BLaER1 (cell line): ENCODE data around the gene MYCBPAP.

Source experiments
- H3K27ac ChIP-seq: shearing (Covaris generic); formaldehyde crosslinking; 2 replicates; pipeline ENCODE4 v1.8.1; 2022
- H3K27me3 ChIP-seq: shearing (Covaris generic); formaldehyde crosslinking; 2 replicates; pipeline ENCODE4 v1.8.1; 2022
- H3K36me3 ChIP-seq: shearing (Covaris generic); formaldehyde crosslinking; 2 replicates; pipeline ENCODE4 v1.8.1; 2022
- H3K4me1 ChIP-seq: shearing (Covaris generic); formaldehyde crosslinking; 2 replicates; pipeline ENCODE4 v1.8.1; 2022
- H3K4me2 ChIP-seq: shearing (Covaris generic); formaldehyde crosslinking; 2 replicates; pipeline ENCODE4 v1.8.1; 2022
- H3K4me3 ChIP-seq: shearing (Covaris generic); formaldehyde crosslinking; 2 replicates; pipeline ENCODE4 v1.8.1; 2022
- H3K9ac ChIP-seq: shearing (Covaris generic); formaldehyde crosslinking; 2 replicates; pipeline ENCODE4 v1.8.1; 2022
- H3K9me3 ChIP-seq: shearing (Covaris generic); formaldehyde crosslinking; 2 replicates; pipeline ENCODE4 v1.8.1; 2022
- H4K20me1 ChIP-seq: shearing (Covaris generic); formaldehyde crosslinking; 2 replicates; pipeline ENCODE4 v1.8.1; 2022
- Cebpa-rat ChIP-seq: shearing (Covaris generic); IDR thresholded peaks from 2 replicates; pipeline ENCODE4 v1.8.1; 2022

The MYCBPAP gene

GRCh38 chr17:50465171-50465570 is 43.1 kb upstream of the MYCBPAP start:
- no peak overlapping the region for H3K27ac ChIP-seq
- no peaks in the 10 kb centered on the region for H4K20me1 ChIP-seq
- H3K4me3 ChIP-seq = no peak overlapping the region
- H3K9ac ChIP-seq = no peak overlapping the region
- H3K4me2 ChIP-seq = no peak overlapping the region
- peaks cover 1% of the 10 kb centered on the region; the same call in 1 of the 2 replicates for H3K4me1 ChIP-seq
- H3K27me3 ChIP-seq = peaks cover 27% of the 10 kb centered on the region
- peaks cover 5% of the 10 kb centered on the region; the same call in 1 of the 2 replicates for H3K36me3 ChIP-seq
- no peak for TF ChIP-seq Cebpa-rat
- H3K9me3 ChIP-seq = no peaks in the 10 kb centered on the region

DNA sequence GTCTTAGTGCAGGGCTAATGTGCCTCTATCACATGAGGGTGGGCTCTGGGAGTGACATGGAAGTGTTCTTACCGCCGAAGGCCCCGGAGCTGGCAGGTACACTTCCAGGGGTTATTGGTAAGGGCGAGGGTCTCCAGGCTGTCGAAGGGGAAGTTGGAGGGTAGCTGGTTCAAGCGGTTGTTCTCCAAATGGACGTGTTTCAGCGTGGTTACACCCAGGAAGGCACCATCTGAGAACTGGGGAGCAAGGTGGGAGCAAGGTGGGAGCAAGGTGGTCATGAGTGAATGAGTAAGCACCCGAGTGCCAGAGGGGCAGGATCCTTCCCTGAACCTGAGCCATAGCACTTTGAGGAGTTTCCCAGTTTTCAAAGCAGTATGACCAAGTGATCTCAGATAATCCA is 42.6 kb upstream of the MYCBPAP start:
- Histone ChIP-seq H3K9me3 (no peaks in the 10 kb centered on the region), H3K27me3 (peaks cover 29% of the 10 kb centered on the region), H3K4me3 (no peak overlapping the region), H3K36me3 (peaks cover 5% of the 10 kb centered on the region; the same call in 1 of the 2 replicates), H3K9ac (no peak overlapping the region), H3K27ac (no peak overlapping the region), H3K4me2 (no peak overlapping the region), H4K20me1 (no peaks in the 10 kb centered on the region), H3K4me1 (peaks cover under 1% of the 10 kb centered on the region; the same call in 1 of the 2 replicates)
- no peak for TF ChIP-seq Cebpa-rat

DNA sequence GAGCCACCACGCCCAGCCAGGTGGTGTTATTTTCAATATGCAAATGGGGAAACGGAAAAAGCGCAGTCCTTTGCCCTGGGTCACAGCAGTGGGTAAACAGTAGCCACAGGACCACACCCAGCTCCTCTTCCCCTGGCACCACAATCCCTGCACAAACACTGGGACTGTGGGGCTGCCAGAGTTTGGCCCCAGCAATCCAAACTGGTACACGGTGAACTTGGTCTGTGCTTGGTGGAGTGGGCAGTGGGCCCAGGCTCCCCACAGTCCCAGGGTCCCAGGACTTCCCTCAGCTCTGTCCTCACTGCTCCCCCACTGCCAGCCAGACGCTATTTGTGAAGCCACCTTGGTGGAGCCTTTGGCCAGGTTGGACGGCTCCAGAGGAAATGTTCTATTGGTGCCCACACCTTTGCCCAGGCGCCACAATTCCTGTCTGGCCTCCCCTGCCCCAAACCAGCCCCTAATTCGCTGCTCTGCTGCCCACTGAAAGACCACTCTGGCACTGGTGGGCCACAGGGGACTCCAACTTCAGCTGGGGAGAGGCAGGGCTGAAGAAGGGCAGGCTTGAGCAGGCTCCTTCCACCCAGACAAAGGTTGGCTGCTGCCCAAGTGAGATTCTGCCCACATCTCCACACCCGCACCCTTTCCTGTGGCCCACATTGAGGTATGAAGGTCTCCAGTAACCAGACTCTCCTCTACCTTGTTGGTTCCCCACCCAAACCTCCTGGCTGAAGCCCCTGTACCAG is 41.7 kb upstream of the MYCBPAP start:
- H3K4me1 ChIP-seq = peaks cover 10% of the 10 kb centered on the region
- no peak for TF ChIP-seq Cebpa-rat
- H3K27me3 ChIP-seq = peaks cover 29% of the 10 kb centered on the region
- H3K4me2 ChIP-seq = no peak overlapping the region
- no peak overlapping the region for H3K4me3 ChIP-seq
- H4K20me1 ChIP-seq = no peaks in the 10 kb centered on the region
- H3K9me3 ChIP-seq = no peaks in the 10 kb centered on the region
- peaks cover 5% of the 10 kb centered on the region; the same call in 1 of the 2 replicates for H3K36me3 ChIP-seq
- no peak overlapping the region for H3K9ac ChIP-seq
- H3K27ac ChIP-seq = no peak overlapping the region

- H3K27me3 ChIP-seq = peaks cover 29% of the 10 kb centered on the region
- no peak overlapping the region for H3K4me2 ChIP-seq
- H3K36me3 ChIP-seq = 0 out of 2 replicates have a peak, but pooled peaks cover 5% of the 10 kb centered on the region
- H3K9me3 ChIP-seq = no peaks in the 10 kb centered on the region
- H3K4me1 ChIP-seq = peaks cover 15% of the 10 kb centered on the region
- H3K4me3 ChIP-seq = no peak overlapping the region
- H4K20me1 ChIP-seq = no peaks in the 10 kb centered on the region
- H3K9ac ChIP-seq = no peak overlapping the region
- TF ChIP-seq Cebpa-rat = no peak
- H3K27ac ChIP-seq = no peak overlapping the region
These were observed 41.0 kb upstream of the MYCBPAP start for GRCh38 chr17:50467114-50467854.

DNA sequence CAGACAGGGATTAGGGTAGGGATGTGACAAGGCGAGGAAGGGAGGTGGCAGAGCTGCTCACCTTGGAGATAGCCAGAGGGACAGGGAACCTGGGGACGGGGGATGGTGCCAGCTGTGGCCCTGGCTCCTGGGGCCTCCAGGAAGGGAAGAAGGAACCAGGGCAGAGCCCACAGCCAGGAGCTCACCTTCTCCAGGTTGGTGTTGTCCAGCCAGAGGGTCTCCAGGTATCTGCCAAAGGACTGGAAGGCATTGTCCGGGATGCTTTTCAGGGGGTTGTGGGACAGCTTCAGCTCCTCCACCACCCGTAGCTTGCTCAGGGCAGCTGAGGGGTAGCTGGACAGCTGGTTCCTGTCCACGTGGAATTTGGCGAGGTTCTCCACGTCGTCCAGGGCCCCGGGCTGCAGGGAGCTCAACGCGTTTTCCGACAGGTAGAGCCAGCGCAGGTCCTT is 40.4 kb upstream of the MYCBPAP start:
- Histone ChIP-seq H3K4me3 (no peak overlapping the region), H3K36me3 (no peaks in the 10 kb centered on the region), H3K4me2 (no peak overlapping the region), H3K4me1 (peaks cover 15% of the 10 kb centered on the region), H3K9me3 (no peaks in the 10 kb centered on the region), H3K9ac (no peak overlapping the region), H3K27me3 (peaks cover 29% of the 10 kb centered on the region), H3K27ac (no peak overlapping the region), H4K20me1 (no peaks in the 10 kb centered on the region)
- TF ChIP-seq Cebpa-rat = no peak

GRCh38 chr17:50468304-50469207 is 39.7 kb upstream of the MYCBPAP start, which contains the start of gene CHAD:
TSS of gene CHAD (minus strand) at chr17:50468880. CDS start at chr17:50468813, 67 bp downstream.
- Histone ChIP-seq H3K36me3 (no peaks in the 10 kb centered on the region; the same call in 1 of the 2 replicates), H3K4me1 (peaks cover 15% of the 10 kb centered on the region), H3K27me3 (peaks cover 29% of the 10 kb centered on the region), H3K4me2 (no peak within 1 kb of the TSS), H3K27ac (no peak within 1 kb of the TSS), H4K20me1 (no peaks in the 10 kb centered on the region), H3K4me3 (no peak within 1 kb of the TSS), H3K9ac (no peak within 1 kb of the TSS), H3K9me3 (no peaks in the 10 kb centered on the region)
- TF ChIP-seq Cebpa-rat = no peak

GRCh38 chr17:50469208-50469605 is 39.0 kb upstream of the MYCBPAP start:
- TF ChIP-seq Cebpa-rat = no peak
- Histone ChIP-seq H3K4me3 (no peak overlapping the region), H3K27ac (no peak overlapping the region), H3K27me3 (peaks cover 29% of the 10 kb centered on the region), H3K36me3 (peaks cover 4% of the 10 kb centered on the region; the same call in 1 of the 2 replicates), H4K20me1 (no peaks in the 10 kb centered on the region), H3K4me2 (no peak overlapping the region), H3K9ac (no peak overlapping the region), H3K9me3 (no peaks in the 10 kb centered on the region), H3K4me1 (peaks cover 15% of the 10 kb centered on the region)

DNA sequence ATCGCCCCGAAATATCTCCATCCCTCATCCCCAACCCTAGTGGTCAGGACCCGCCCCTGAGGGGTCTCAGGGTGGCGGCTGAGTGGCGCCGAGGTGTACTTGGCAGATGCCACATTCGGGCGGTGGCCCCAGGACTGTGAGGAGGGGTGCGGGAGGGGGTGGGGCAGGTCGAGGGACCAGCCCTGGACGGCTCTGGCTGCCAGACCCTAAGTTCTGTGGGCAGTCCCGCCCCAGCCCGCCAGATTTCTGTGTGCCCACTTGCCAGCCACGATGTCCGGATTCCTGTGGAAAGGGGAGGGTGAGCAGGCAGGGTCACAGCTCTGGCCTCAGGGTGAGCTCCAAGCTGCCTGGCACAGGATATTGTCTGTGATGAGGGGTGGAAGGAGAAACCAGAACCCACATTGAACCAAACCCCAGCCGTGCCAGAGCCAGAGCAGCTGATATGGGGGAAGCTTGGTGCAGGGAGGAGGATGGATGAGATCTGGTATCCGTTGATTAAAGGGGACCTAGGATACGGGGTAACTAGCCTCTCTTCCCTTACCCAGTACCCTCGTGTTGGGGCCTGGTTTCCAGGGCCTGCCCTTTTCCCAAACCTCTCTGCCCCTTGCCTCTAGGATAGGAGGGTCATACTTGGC is 38.5 kb upstream of the MYCBPAP start:
- no peak overlapping the region for H3K27ac ChIP-seq
- no peaks in the 10 kb centered on the region for H4K20me1 ChIP-seq
- peaks cover 15% of the 10 kb centered on the region for H3K4me1 ChIP-seq
- H3K27me3 ChIP-seq = peaks cover 29% of the 10 kb centered on the region
- no peaks in the 10 kb centered on the region for H3K9me3 ChIP-seq
- H3K4me3 ChIP-seq = no peak overlapping the region
- no peak overlapping the region for H3K9ac ChIP-seq
- no peak for TF ChIP-seq Cebpa-rat
- H3K36me3 ChIP-seq = peaks cover 4% of the 10 kb centered on the region; the same call in 1 of the 2 replicates
- no peak overlapping the region for H3K4me2 ChIP-seq

GRCh38 chr17:50470426-50470825 is 37.8 kb upstream of the MYCBPAP start:
- no peak for TF ChIP-seq Cebpa-rat
- H3K4me3 ChIP-seq = no peak overlapping the region
- H3K9ac ChIP-seq = no peak overlapping the region
- H3K27ac ChIP-seq = no peak overlapping the region
- peaks cover 29% of the 10 kb centered on the region for H3K27me3 ChIP-seq
- H3K4me1 ChIP-seq = peaks cover 15% of the 10 kb centered on the region
- H3K36me3 ChIP-seq = peaks cover 4% of the 10 kb centered on the region; the same call in 1 of the 2 replicates
- no peak overlapping the region; the same call in 1 of the 2 replicates for H3K4me2 ChIP-seq
- no peaks in the 10 kb centered on the region for H4K20me1 ChIP-seq
- no peaks in the 10 kb centered on the region for H3K9me3 ChIP-seq
